ENCODE results near the gene TPPP3.

Gene TPPP3

DNA sequence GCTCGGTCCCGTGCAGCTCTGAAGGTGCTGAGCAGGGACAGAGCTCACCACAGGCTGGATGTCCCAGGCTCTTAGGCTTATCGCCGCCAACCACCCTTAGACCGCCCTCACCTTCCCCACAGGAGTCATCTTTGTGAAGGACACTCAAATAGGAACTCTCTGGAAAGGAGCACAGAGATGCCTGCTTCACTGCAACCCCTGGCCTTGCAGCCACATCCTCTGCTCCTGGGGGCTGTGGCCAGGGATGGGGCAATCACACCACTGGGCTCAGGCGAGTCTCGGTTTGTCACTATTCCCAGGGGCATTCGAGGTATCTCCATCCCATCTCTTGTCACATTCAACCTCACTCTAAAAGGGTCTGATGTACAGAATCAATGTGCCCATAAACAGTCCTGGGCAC is 12.0 kb upstream of the TPPP3 start:
- no peak for DNase-seq (ENCODE audit: low read depth in 2 of 2)

DNA sequence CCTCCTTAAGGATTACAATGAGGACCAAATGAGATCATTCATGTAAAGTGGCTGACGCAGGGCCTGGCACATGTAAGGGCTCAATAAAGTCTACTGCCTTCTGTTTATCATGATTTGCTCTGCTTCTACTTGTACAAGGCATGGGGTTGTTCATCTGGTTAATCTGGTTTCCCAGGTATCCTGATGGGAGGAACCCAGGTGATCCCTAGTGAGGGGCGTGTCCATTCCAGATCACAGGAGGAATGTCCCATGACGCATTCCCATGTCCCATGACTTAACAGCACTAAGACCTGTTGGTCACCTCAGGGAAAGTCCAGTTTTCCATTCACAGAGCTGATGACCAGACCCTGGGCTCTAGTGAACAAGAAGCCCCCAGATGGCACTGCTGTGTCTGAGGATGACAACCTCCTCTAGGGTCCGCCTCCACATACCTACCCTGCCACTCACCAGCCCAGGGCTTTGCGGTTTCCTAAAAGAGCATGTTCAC is 11.5 kb upstream of the TPPP3 start:
- DNase-seq (ENCODE audit: low read depth in 2 of 2), result no peak

GRCh38 chr16:67403976-67404555 is 10.8 kb upstream of the TPPP3 start:
- no peak for DNase-seq (ENCODE audit: low read depth in 2 of 2)

DNA sequence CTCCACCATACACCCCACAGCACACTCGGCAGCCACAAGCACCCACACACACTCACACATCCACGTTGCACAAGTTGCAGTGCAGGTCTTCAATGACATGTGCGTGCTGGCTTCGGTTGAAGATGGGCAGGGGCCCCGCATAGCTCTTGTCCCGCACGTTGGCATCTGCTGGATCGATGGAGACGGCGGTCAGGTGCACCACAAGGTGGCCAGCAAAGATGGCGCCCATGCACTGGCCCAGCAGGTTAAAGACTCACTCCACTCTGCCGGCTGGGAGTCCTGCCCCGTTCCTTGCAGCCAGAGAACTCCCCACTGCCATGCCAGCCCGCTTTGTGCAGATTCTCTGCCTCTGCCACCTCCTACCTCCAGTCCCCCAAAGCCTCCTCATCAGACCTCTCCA is 7.6 kb upstream of the TPPP3 start:
- DNase-seq (ENCODE audit: low read depth in 2 of 2), result no peak

- no peak for DNase-seq (ENCODE audit: low read depth in 2 of 2)
Observed at GRCh38 chr16:67399749-67400704, 6.7 kb upstream of the TPPP3 start.

GRCh38 chr16:67399218-67399733 is 6.0 kb upstream of the TPPP3 start:
- peak; percentile 37 to 52 for DNase-seq (ENCODE audit: low read depth in 2 of 2)

DNA sequence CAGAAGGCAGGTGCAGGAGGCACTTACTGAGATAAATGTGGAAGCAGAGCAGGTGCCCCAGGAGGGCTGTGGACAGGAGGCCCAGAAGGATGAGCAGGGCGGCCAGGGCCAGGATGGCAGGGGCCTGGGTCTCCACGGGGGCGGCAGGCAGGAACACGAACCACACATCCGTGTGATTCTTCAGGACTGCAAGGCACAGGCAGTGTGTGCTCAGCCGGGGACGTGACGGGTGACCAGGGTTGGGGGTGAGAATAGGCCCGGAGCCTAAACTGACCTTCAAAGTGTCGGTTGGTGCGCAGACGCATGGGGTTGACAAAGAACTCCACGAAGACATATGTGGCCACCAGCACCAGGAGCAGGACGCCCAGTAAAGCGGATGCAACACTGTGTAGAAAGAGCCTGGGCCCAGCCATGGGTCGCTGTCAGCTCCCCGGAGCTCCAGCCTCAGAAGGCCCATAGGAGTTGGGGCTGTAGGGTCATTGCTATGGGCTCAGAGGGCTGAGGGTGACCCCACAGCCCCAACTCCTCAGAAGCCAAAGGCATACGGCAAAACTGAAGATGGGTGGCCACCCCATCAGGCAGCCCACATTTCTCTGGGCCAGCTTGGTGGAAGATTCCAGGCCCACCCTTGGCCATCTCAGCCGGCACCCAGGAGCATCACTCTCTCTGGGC is 5.4 kb upstream of the TPPP3 start:
- no peak for DNase-seq (ENCODE audit: low read depth in 2 of 2)

- DNase-seq (ENCODE audit: low read depth in 2 of 2), result no peak
Observed at GRCh38 chr16:67397812-67398545, 4.7 kb upstream of the TPPP3 start.

- DNase-seq (ENCODE audit: low read depth in 2 of 2), result no peak
Observed at GRCh38 chr16:67397036-67397801, 3.9 kb upstream of the TPPP3 start.

- DNase-seq (ENCODE audit: low read depth in 2 of 2), result no peak
Observed at GRCh38 chr16:67396159-67397035, 3.1 kb upstream of the TPPP3 start.

GRCh38 chr16:67395458-67396158 is 2.3 kb upstream of the TPPP3 start:
- no peak for DNase-seq (ENCODE audit: low read depth in 2 of 2)

- no peak for DNase-seq (ENCODE audit: low read depth in 2 of 2)
Observed at GRCh38 chr16:67395105-67395457, 1.8 kb upstream of the TPPP3 start.

DNA sequence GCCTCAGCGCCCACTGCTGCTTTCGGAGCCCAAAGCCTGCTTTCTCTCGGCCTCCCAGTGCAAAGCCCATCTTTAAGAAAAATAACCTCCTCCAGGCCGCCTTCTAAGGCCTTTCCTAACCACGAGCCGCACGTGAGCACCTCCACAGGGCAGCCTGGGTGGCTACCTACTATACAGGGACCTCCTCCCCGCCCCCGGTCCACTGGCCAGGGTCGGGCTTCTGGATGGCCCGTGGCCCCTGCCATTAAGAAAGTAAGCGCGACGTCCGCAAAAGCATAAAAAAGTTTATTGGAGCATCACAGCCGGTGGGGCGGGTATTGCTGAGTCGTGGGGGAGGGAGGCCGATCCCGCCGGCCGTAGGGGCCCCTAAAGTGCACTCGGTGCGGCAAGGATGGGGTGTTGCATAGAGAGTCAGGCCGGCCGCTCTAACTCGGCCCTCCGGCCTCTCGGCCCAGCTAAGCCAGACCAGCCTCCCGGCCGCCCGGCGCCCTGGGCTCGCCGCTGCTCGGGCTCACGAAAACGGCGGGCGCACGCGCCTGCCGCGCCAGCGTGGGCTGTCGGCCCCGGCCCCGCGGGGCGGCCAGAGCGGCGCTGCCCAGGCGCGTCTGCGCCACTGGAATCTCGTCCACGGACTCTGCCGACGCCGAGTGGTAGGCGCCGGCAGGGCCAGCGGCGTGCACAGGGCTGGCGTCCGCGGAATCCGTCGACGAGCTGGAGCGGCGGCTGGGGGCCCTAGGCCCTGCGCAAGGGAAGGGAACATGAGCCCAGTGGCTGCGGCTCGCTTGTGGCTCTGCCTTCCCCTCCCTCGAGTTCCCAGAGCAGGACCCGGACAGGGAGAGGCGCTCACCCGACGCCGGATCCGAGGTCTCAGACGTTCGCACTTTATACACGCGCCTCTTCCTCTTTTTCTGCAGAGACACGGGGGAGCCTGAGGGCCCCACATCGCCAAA is 1.1 kb upstream of the TPPP3 start:
- DNase-seq (ENCODE audit: low read depth in 2 of 2), result no peak

DNA sequence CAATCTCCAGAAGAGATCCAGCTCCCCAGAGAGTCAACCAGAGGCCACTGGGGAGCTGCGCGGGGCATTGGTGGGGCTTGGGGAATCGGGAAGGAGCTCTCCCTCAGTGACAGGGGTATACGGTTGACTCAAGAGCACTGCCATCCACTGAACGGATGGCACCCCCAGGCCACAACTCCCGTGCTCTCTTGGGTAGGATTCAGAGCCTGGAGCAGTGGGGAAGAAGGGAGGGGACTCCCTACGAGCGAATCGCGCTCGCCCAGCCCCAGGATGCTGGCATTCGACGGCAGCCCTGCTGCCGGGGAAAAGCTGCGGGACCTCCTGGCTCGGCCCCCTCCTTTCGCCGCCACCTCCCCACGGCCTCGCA is 473 bp upstream of the TPPP3 start:
- no peak for DNase-seq (ENCODE audit: low read depth in 2 of 2)

DNA sequence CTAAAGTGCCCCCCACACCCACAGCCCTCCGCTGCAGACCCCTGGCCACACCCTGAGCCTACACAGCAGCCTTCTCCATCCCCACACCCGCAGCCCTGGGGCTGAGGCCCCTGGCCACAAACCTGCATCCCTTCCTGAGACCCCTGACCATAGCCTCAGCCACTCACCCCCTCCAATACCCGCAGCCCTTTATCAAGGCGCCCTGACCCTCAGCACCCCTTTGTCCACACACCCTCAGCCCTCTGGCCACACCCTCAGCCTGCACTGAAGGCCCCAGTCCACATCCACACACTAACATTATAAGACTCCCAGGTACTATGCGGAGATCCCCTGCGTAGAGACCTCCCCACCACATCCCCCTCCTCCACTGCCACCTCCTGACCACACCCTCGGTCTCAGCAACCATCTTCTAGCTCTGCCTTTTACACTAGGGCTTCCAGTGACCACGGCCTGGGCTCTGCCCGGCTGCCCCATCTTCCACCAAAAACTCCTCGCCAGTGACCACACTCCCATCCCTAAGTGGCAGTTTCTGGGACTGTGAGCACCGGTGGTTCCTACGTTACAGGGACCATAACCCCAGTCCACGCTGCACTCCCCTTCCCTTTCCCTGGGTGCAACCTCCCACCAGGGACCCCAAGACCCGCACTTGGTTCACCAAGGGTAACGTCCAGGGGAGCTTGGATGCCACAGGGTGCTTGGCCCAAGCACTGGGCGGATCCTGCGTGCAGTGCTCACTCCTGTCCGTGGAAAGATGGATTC is 818 bp downstream of the TPPP3 start:
- DNase-seq (ENCODE audit: low read depth in 2 of 2), result no peak

- no peak for DNase-seq (ENCODE audit: low read depth in 2 of 2)
Observed at GRCh38 chr16:67391424-67392300, 1.6 kb downstream of the TPPP3 start.
